Mucosa of stomach (tissue), 1 donor: ENCODE measurements around the gene KLF13.

Experiments used
- H3K27me3 ChIP-seq: one replicate; pipeline ENCODE4 v1.7.0; 2013; ENCODE audit warnings: mild to moderate bottlenecking, low read length; ENCODE audit not compliant: control insufficient read depth, insufficient read depth
- H3K36me3 ChIP-seq: one replicate; pipeline ENCODE4 v1.7.0; 2013; ENCODE audit warnings: low read length; ENCODE audit not compliant: control insufficient read depth, insufficient read depth
- H3K4me1 ChIP-seq: one replicate; pipeline ENCODE4 v1.7.0; 2013; ENCODE audit warnings: mild to moderate bottlenecking, low read length; ENCODE audit not compliant: control insufficient read depth, insufficient read depth
- H3K4me3 ChIP-seq: one replicate; pipeline ENCODE4 v1.7.0; 2013; ENCODE audit warnings: low read length
- H3K9ac ChIP-seq: one replicate; pipeline ENCODE4 v1.7.0; 2013; ENCODE audit warnings: mild to moderate bottlenecking, low read length, moderate library complexity
- H3K9me3 ChIP-seq: one replicate; pipeline ENCODE4 v1.7.0; 2013; ENCODE audit warnings: mild to moderate bottlenecking, low read length, moderate library complexity; ENCODE audit not compliant: control insufficient read depth
- donor health status: Pancreatic carcinoma.

KLF13 gene

DNA sequence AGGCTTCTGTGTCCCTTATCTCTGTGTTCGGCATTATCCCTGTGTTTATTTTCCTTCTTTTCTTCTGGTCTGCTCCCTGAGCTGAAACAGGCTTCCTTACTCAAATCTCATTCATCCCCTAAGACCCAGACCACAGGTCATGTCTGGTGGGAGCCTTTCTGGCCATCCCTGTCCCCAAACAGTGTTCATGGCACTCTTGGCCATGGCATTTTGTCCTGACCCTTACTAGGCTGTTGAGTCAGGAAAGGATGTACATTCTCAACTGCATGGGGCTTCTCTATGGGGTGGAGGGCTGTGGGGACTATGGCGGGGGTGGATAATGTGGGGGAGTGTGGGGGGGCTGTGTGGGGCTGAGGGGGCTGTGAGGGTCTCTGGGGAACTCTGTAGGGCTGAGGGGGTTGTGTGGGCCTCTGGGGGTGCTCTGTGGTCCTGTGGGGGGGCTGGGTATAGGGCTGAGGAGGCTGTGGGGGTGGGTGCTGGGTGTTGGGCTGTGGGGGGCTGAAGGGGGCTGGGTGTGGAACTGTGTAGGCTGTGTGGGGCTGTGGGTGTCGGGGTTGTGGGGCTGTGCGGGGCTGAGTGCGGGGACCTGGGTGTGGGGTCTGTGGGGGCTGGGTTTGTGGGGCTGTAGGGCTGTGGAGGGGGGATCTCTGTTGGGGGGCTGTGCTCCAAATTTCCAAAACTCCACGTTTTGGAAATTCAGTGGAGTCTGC lies 64.3 kb downstream of the KLF13 start:
- no peaks in the 10 kb centered on the region for H3K9me3 ChIP-seq
- H3K4me3 ChIP-seq, result no peak overlapping the region

DNA sequence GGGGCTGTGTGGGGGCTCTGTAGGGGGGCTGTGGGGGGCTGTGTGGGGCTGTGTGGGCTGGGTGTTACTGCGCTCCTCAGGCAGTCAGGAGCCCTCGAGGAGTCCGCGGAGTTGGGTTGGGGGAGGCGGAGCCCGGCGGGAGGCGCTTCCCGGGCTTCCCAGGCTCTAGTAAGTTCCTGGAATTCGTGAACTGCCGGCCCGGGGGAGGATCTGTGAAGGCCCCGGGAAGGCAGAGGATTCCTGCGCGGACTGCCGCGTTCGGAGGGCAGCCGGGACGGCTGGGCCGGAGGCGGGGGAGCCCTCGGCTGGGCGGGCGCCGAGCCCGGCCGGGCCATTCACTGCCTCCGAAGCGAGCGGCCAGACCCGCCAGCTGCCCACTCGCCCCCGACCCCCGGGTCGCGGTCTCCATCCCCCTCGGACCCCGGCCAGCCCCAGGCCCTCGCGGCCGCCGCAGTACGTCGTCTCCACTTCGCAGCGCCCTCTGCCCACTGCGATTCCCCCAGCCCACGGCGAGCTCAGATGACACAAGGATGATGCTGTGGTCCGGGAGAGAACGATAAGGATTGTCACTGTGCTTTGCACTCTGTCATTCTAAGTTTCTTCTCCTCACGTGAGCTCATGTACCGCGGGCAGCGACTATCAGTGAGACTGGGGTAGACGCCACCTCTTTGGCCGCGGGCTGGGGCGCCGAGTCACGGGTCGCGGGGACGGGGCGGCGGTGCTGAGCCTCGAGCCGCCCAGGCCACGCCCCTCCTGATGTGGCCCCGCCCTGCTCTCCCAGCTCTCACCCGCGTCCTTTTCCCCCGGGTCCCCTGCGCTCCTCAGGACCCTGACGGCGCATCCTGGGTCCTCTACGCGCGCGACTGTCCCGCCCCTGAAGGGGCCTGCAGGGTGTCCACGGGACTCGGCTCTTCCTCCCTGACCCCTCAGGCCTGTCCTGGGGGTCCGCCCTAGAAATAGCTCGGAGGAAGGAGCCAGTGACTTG lies 65.3 kb downstream of the KLF13 start:
- H3K4me3 ChIP-seq, result peak overlapping the region; percentile 36
- peak overlapping the region; percentile 73 for H3K9ac ChIP-seq
- no peaks in the 10 kb centered on the region for H3K9me3 ChIP-seq
- H3K36me3 ChIP-seq, result no peaks in the 10 kb centered on the region
- H3K4me1 ChIP-seq, result peaks cover 26% of the 10 kb centered on the region
- no peaks in the 10 kb centered on the region for H3K27me3 ChIP-seq

More for the DNA sequence above, 64.3 kb downstream of the KLF13 start:
- H3K36me3 ChIP-seq, result no peaks in the 10 kb centered on the region
- H3K4me1 ChIP-seq, result peaks cover 26% of the 10 kb centered on the region
- no peak overlapping the region for H3K9ac ChIP-seq
- no peaks in the 10 kb centered on the region for H3K27me3 ChIP-seq

DNA sequence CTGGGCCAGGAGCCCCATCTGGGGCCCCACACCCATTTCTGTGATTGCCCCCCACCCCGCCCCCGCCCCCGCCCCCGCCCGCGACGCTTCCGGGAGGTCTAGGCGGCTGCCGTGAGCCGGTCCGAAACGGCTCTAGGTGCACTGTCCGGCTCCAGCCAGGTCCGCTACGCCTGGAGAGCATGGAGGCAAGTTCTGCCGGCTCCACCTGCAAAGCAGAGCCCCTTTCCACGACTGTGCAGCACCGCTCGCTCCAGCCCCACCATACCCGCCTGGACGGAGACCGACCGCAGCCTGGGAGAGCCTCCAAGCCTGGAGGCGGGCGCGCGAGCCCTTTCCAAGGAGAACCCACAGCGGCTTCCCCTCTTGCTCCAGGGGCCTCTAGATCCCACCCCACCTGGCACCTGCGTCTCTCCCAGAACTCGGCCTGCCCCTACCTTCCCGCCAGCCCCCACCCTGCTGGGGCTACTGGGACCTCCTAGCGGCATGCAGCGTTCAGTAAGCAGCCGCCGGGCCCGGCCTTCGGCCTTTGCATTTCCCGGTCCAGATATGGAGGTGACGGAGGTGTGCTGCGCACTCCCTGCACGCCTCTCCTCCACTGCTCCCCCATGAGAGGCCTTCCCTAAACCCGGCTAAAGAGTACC lies 66.2 kb downstream of the KLF13 start:
- no peaks in the 10 kb centered on the region for H3K27me3 ChIP-seq
- peak overlapping the region; percentile 31 for H3K4me3 ChIP-seq
- H3K9me3 ChIP-seq, result no peaks in the 10 kb centered on the region
- peaks cover 25% of the 10 kb centered on the region for H3K4me1 ChIP-seq
- peak overlapping the region; percentile 62 for H3K9ac ChIP-seq
- no peaks in the 10 kb centered on the region for H3K36me3 ChIP-seq

DNA sequence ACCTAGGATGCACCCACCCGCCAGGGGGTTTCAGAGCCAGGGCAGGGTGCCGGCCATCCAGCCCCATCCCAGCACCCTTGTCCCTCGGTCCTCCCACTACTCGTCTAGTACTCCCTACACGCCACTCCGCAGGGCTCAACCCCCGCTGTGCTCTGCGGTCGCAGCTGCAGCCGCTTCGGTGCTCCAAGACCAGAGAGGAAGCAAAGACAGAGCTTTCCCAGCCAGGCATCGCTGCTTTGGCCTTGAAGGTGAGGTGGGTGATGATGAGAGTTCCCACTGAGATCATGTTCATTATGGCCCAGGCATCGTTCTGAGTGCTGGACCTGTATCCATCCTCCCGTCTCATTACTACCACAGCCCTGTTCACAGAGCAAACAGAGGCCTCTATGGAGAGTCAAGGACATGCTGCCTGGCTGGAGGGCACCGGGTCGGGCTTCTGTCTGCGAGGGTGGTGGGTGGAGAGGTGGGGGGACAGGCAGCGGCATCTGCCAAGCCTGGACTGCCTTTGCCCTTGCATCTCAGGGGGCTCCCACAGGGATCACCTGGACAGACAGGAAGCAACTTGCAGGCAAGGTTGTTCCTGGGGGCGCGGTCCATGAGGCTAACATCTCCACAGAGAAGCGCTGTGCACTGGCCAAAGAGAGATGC lies 66.9 kb downstream of the KLF13 start:
- H3K4me1 ChIP-seq, result peaks cover 27% of the 10 kb centered on the region
- no peaks in the 10 kb centered on the region for H3K27me3 ChIP-seq
- H3K36me3 ChIP-seq, result no peaks in the 10 kb centered on the region
- H3K9ac ChIP-seq, result no peak overlapping the region
- H3K4me3 ChIP-seq, result no peak overlapping the region
- H3K9me3 ChIP-seq, result no peaks in the 10 kb centered on the region

DNA sequence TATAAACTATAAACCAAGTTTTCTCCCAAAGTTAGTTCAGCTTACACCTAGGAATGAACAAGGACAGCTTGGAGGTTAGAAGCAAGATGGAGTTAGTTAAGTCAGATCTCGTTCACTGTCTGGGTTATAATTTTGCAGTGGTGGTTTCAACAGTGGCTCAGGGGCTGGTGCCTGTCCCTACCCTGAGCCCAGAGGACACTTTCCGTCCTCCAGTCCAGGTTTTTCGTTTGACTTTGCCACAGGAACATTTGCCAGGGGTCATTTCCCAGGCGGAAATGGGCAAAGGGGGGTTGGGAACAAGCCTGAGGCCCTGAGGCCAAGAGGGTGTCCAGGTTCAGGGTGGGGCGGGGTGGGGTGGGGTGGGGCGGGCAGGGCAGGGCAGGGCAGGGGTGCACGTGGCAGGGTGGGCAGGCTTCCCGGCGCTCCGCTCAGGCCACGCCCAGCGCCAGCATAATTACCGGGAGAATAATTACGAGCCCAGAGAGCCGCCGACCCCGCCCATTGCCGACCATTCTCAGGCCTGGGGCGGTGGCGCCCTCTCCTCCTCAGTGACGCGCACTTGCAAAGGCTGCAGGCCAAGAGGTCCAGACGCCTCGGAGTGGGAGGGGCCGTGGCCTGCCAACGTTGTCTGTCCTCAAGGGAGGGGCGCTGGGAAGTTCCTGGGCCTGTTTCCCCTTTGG lies 70.4 kb downstream of the KLF13 start:
- no peaks in the 10 kb centered on the region for H3K27me3 ChIP-seq
- no peak overlapping the region for H3K4me3 ChIP-seq
- peaks cover 31% of the 10 kb centered on the region for H3K4me1 ChIP-seq
- H3K9ac ChIP-seq, result peak overlapping the region; percentile 57
- H3K9me3 ChIP-seq, result no peaks in the 10 kb centered on the region
- H3K36me3 ChIP-seq, result no peaks in the 10 kb centered on the region

DNA sequence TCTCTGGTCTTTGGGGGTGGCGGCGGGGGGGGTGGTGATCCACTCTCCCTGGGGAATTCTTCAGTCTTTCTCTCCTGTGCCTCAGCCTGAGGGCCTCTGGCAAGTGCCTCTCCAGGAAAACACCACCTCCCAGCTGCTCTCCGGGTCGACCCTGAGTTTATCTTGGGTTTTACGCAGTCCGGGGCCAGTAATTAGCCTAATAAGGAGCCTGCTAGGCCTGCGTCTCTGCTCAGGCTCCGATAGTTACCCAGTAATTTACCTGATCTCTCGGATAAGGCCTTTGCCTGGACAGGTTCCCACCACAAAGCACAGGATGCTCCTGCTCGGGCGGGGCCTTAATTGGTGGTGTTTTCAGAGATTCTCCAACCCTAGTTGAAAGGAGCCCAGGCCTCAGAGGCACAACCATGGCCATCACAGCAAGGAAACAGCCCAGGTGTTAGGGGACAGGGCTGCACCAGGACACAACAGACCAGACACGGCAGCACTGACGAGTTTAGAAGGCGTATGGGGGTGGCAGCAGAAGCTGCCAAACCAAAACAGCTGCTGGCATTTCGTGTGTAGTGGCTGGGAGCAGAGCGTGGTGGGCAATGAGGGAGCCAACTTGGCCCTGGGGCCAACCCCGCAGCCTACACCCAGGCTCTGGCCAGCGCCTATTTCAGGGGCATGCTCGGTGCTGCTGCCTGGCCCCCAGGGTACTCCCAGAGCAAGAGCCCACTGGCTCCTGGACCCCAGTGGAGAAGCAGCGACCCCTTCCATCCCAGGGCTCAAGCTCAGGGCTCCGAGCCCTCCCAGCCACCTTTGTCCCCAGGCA lies 71.4 kb downstream of the KLF13 start:
- Histone ChIP-seq H3K36me3 (no peaks in the 10 kb centered on the region), H3K27me3 (no peaks in the 10 kb centered on the region), H3K9me3 (no peaks in the 10 kb centered on the region), H3K9ac (peak overlapping the region; percentile 57), H3K4me3 (no peak overlapping the region), H3K4me1 (peaks cover 27% of the 10 kb centered on the region)

DNA sequence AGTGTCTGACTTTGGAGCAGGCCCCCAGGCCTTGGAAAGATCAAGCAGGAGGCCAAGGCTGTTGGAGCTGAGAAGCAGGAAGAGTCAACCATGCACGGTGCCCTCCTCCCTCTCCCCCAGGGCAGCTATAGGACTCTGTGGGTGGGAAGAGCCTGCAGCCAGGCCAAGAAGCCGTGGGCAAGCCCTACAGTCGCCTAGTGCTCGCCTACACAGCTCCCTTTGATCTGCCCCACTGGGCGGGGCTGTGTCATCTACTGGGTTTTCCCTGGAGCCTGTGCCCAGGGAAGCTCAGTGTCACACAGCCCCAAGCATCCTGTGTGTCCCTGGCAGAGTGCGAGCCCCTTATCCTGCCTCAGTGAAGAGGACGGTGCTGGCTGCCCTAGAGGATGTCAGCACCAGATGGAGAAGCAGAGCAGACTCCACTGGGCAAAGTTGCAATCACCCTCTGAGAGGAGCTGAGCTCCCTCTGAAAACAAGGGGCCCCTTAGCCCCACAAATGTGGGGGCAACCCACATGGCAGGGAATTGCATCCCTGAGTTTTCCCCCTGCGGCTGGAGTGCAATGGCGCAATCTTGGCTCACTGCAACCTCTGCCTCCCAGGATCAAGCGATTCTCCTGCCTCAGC lies 72.2 kb downstream of the KLF13 start:
- peaks cover 22% of the 10 kb centered on the region for H3K4me1 ChIP-seq
- H3K9me3 ChIP-seq, result no peaks in the 10 kb centered on the region
- no peaks in the 10 kb centered on the region for H3K36me3 ChIP-seq
- H3K4me3 ChIP-seq, result no peak overlapping the region
- no peak overlapping the region for H3K9ac ChIP-seq
- no peaks in the 10 kb centered on the region for H3K27me3 ChIP-seq

DNA sequence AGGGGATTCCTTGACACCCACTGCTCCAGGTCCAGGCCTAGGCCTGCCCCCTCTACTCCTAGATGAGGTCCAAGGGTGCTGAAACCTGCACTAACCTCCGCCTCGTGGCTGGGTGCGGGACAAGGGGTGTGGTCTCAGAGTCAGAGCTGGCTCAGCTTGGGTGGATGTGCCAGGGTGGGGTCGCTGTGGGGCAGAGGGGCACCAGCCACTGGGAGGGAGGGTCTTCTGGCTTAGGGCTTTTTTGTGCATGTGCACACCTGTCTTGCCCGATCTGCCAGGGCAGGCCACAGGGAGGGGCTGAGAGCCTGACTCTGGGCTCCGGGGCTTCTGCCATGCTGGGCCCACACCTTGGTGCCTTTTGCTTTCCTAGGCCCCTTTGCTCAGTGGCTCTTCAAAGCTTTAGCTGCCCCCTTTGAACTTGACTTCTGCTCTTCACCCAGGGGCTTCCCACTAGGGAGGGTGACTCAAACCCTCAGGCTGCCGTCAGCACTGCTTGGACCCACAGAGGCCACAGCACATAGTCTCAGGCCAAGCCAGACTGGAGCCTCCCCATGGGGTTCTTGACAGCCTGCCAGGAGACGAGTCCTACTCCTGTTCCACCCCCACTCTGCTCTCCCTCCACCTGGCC lies 73.0 kb downstream of the KLF13 start:
- Histone ChIP-seq H3K27me3 (no peaks in the 10 kb centered on the region), H3K4me3 (no peak overlapping the region), H3K36me3 (no peaks in the 10 kb centered on the region), H3K9ac (no peak overlapping the region), H3K9me3 (no peaks in the 10 kb centered on the region), H3K4me1 (peaks cover 22% of the 10 kb centered on the region)

DNA sequence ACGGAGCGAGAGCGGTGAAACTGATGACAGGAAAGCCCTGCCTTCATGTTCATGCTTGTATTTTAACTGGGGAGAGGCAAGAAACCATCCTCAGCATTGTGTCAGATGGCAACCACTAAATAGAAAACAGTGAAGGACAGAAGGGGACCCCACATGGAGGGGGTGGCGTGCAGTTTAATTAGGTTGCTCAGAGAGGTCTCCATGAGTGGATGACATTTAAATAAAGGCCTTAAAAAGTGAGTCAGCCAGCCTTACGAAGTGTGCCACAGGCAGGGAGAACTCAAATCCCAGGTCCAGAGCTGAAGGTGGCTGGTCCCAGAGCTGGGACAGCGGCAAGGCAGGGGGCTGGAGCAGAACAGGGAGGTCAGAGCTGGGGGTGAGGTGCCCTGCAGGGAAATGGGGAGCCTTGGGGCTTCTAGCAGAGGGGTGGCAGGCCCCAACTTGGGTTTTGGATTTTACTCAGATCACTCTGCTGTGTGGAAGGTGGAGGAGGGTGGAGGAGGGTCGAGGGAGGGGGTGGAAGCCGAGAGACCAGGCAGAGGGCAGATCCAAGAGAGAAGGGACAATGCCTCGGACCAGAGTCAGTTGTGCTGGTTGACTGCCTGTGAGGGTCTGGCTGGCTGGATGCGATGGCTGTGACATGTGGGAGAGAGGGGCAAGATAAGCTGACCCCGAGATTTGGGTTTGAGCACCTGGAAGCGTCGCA lies 73.7 kb downstream of the KLF13 start:
- no peak overlapping the region for H3K4me3 ChIP-seq
- H3K9me3 ChIP-seq, result no peaks in the 10 kb centered on the region
- peaks cover 26% of the 10 kb centered on the region for H3K4me1 ChIP-seq
- no peaks in the 10 kb centered on the region for H3K27me3 ChIP-seq
- no peak overlapping the region for H3K9ac ChIP-seq
- H3K36me3 ChIP-seq, result no peaks in the 10 kb centered on the region

DNA sequence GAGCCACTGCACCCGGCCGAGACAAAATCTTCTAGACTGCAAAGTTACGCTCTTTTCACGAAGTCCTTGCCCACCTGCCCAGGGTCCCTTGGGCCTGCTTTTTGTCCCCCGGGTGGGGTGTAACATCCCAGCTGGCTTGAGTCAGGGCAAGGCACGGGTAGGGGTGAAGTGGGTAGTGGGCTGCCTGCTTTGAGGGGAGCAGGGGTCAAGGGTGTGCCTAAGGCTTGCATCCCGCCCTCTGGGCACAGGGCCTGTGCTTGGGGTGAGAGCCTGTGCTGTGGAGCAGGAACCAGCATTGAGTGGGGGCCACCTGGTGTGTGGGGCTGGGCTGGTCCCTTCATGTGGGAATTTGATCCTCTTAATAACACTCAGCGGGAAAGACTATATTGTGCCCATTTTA lies 74.6 kb downstream of the KLF13 start:
- H3K4me3 ChIP-seq, result no peak overlapping the region
- H3K4me1 ChIP-seq, result peaks cover 35% of the 10 kb centered on the region
- no peaks in the 10 kb centered on the region for H3K27me3 ChIP-seq
- no peak overlapping the region for H3K9ac ChIP-seq
- no peaks in the 10 kb centered on the region for H3K9me3 ChIP-seq
- no peaks in the 10 kb centered on the region for H3K36me3 ChIP-seq
